Vagina (tissue), 2 donors: ENCODE results near the gene RAB4B. TPM values are rescaled to one million over a fixed set of nuclear protein-coding genes. Genes with fewer than 3 reads are reported as not detected.
"Not testable (repeated sequence)": the region's sequence is repeated elsewhere in the genome, so short reads cannot be mapped to it uniquely, and the experiment has no call there.

Source experiments
- DNase-seq, 2 donors: peaks; one replicate each; pipeline ENCODE4 v3.0.0-alpha.2; 2017; ENCODE audit errors: extremely low spot score in 2 of 2
- H3K27ac ChIP-seq: fragments of 200-600 bp; sonication (generic); one replicate; pipeline ENCODE4 v1.5.1; 2019
- H3K27me3 ChIP-seq: fragments of 200-600 bp; sonication (generic); one replicate; pipeline ENCODE4 v1.5.1; 2019
- H3K36me3 ChIP-seq, 2 donors: fragments of 200-600 bp; sonication (generic); one replicate each; pipeline ENCODE4 v1.5.1; 2017 to 2019
- H3K4me1 ChIP-seq: fragments of 200-600 bp; sonication (generic); one replicate; pipeline ENCODE4 v1.5.1; 2019
- H3K4me3 ChIP-seq, 2 donors: fragments of 200-600 bp; sonication (generic); 1 replicate in 1 of 2; 2 replicates in 1 of 2; pipeline ENCODE4 v1.5.1; 2016 to 2019
- H3K9me3 ChIP-seq: fragments of 200-600 bp; sonication (generic); one replicate; pipeline ENCODE4 v1.5.1; 2019
- CTCF ChIP-seq, 3 experiments: fragments of 450-650 bp in 2 of 3; fragments of 200-600 bp in 1 of 3; sonication (generic) in 1 of 3; IDR thresholded peaks; one replicate each; pipeline ENCODE4 v1.5.1; 2017 to 2019; ENCODE audit warnings: antibody characterized with exemption in 3 of 3, mild to moderate bottlenecking in 2 of 3, moderate library complexity in 2 of 3
- POLR2A ChIP-seq, 2 donors: fragments of 450-650 bp; IDR thresholded peaks; one replicate each; pipeline ENCODE4 v1.6.1; 2017; ENCODE audit warnings: antibody characterized with exemption in 2 of 2, mild to moderate bottlenecking in 2 of 2, moderate library complexity in 2 of 2
- POLR2AphosphoS5 ChIP-seq, 2 donors: sonication (generic); formaldehyde crosslinking; IDR thresholded peaks; one replicate each; pipeline ENCODE4 v1.9.0; 2017; ENCODE audit warnings: antibody characterized with exemption in 2 of 2, mild to moderate bottlenecking in 2 of 2, low read depth in 1 of 2; ENCODE audit not compliant: insufficient read depth in 1 of 2
- intact Hi-C: fragments of 100-400 bp; cut with DNase I; formaldehyde crosslinking; loops from one replicate; pipeline ENCODE4 v1.15.1; 2023
- total RNA-seq: library from RNA; depleted of rRNA; stranded (reverse); fragments of >200 nt; gene quantifications from one replicate; pipeline ENCODE4 v1.2.3, GENCODE V29; 2016

Gene RAB4B
- total RNA-seq, 1 donor from 2014 or later: 22.3 TPM

DNA sequence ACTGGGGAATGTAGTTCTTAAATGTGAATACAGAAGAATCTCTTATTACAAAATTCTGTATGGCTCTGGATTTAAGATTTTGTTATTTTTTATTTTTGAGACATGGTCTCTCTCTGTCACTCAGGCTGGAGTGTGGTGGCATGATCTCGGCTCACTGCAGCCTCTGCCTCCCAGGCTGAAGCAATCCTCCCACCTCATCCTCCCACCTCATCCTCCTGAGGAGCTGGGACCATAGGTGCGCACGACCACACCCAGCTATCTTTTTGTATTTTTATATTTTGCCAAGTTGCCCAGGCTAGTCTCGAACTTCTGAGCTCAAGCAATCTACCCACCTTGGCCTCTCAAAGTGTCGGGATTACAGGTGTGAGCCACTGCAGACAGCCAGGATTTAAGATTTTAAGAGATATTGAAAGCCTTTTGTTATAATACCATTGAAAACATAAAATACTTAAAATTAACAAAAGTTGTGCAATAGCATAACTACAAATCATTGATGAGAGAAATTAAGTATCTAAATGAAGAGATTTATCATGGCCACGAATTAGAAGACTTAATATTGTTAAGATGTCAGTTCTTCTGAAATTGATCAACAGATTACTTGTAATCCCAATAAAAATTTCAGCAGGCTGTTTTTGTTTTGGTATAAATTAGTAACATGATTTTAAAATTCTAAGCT is 58.8 kb downstream of the RAB4B start:
- Histone ChIP-seq H3K36me3 (no peaks in the 10 kb centered on the region), H3K27me3 (no peaks in the 10 kb centered on the region), H3K4me3 (no peak overlapping the region), H3K9me3 (no peaks in the 10 kb centered on the region), H3K4me1 (peaks cover 4% of the 10 kb centered on the region), H3K27ac (no peak overlapping the region)
- no peak for DNase-seq
- intact Hi-C loops: no loop called here
- TF ChIP-seq POLR2A (IDR thresholded peaks at IDR 0.05) (no peak), CTCF (IDR thresholded peaks at IDR 0.05) (no peak), POLR2AphosphoS5 (IDR thresholded peaks at IDR 0.05; ENCODE audit: insufficient read depth in 1 of 2, low read depth in 1 of 2) (no peak)

GRCh38 chr19:40838477-40838876 is 60.4 kb downstream of the RAB4B start:
- H3K36me3 ChIP-seq, H3K9me3 ChIP-seq, H3K4me3 ChIP-seq: not testable (repeated sequence)

DNA sequence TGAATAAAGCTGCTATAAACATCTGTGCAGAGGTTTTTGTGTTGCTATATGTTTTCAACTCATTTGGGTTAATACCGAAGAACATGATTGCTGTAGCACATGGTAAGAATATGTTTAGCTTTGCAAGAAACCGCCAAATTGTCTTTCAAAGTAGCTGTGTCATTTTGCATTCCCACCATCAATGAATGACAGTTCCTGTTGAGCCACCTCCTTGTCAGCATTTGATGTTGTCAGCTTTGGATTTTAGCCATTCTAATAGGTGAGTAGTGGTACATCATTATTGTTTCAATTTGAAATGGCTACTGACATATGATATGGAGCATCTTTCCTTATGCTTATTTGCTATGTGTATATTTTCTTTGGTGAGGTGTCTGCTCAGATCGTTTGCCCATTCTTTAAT is 64.0 kb downstream of the RAB4B start:
- DNase-seq, H3K27ac ChIP-seq, H3K9me3 ChIP-seq, H3K4me3 ChIP-seq, H3K36me3 ChIP-seq, H3K4me1 ChIP-seq, H3K27me3 ChIP-seq, intact Hi-C loops: not testable (repeated sequence)

More at GRCh38 chr19:40838477-40838876, 60.4 kb downstream of the RAB4B start:
- H3K27me3 ChIP-seq, H3K4me1 ChIP-seq, H3K27ac ChIP-seq, DNase-seq, intact Hi-C loops: not testable (repeated sequence)

- H3K27ac ChIP-seq, intact Hi-C loops, H3K27me3 ChIP-seq, H3K9me3 ChIP-seq, H3K36me3 ChIP-seq, DNase-seq, H3K4me1 ChIP-seq: not testable (repeated sequence)
- peak overlapping the region in 1 of 2 donors; percentile 18 for H3K4me3 ChIP-seq
These were observed 65.1 kb downstream of the RAB4B start for GRCh38 chr19:40842997-40843652.

GRCh38 chr19:40843653-40844052 is 65.6 kb downstream of the RAB4B start:
- intact Hi-C loops, DNase-seq, H3K36me3 ChIP-seq, H3K27ac ChIP-seq, H3K27me3 ChIP-seq, H3K9me3 ChIP-seq: not testable (repeated sequence)
- Histone ChIP-seq H3K4me3 (peak overlapping the region in 1 of 2 donors; percentile 18), H3K4me1 (peaks cover 11% of the 10 kb centered on the region)

Other genes with a start within 250 kb of the RAB4B start
- 51.6 TPM for gene SHKBP1, start 201.4 kb upstream of the RAB4B start, total RNA-seq
- gene LTBP4, start 176.9 kb upstream of the RAB4B start, total RNA-seq: 983 TPM
- 66.0 TPM for gene NUMBL, start 87.6 kb upstream of the RAB4B start, total RNA-seq
- 51.1 TPM for gene COQ8B, start 61.4 kb upstream of the RAB4B start, total RNA-seq
- gene ITPKC, start 61.1 kb upstream of the RAB4B start, total RNA-seq: 92.6 TPM
- 2.2 TPM for gene ACTMAP, start 27.8 kb upstream of the RAB4B start, total RNA-seq
- gene SNRPA, start 27.0 kb upstream of the RAB4B start, total RNA-seq: 72.7 TPM
- gene MIA, start 2.7 kb upstream of the RAB4B start, total RNA-seq: 11.0 TPM
- 76.9 TPM for gene EGLN2, start 20.9 kb downstream of the RAB4B start, total RNA-seq
- 2.0 TPM for gene CYP2A6, start 72.2 kb downstream of the RAB4B start, total RNA-seq
- 4.9 TPM for gene CYP2A7, start 104.0 kb downstream of the RAB4B start, total RNA-seq
- not detected for gene CYP2B6, start 213.0 kb downstream of the RAB4B start, total RNA-seq